CD4-positive, alpha-beta T cell (primary cell): ENCODE data around the gene CA6. TPM values are rescaled to one million over a fixed set of nuclear protein-coding genes. Genes with fewer than 3 reads are reported as not detected.
"Not testable (repeated sequence)": the region's sequence is repeated elsewhere in the genome, so short reads cannot be mapped to it uniquely, and the experiment has no call there.

Experiments used
- ATAC-seq: fragments of 200-7000 bp; cut with Tn5 transposase; one replicate; pipeline ENCODE4 v1.10.0; 2022; ENCODE audit warnings: mild to moderate bottlenecking; ENCODE audit not compliant: poor library complexity
- CTCF ChIA-PET: fragments of 350-600 bp; sonication (Branson Sonifier 250); formaldehyde crosslinking; loops from one replicate; lab custom pipeline; 2021; ENCODE audit warnings: antibody characterized with exemption, inconsistent platforms; lab: Charles Lee
- POLR2A ChIA-PET: fragments of 350-600 bp; sonication (Branson Sonifier 250); formaldehyde crosslinking; loops from one replicate; lab custom pipeline; 2021; ENCODE audit warnings: antibody characterized with exemption, inconsistent platforms; lab: Charles Lee
- DNase-seq, 14 experiments: peaks; one replicate each; pipeline ENCODE4 v3.0.0-alpha.2; 2013 to 2020; ENCODE audit warnings: mixed read lengths in 2 of 14
- H3K27ac ChIP-seq, 2 donors: one replicate each; pipeline versions ENCODE4 v1.5.1 to v1.7.0; 2013; ENCODE audit warnings: low read length in 2 of 2, low read depth in 1 of 2, mild to moderate bottlenecking in 1 of 2
- H3K27me3 ChIP-seq, 2 experiments: 1 replicate in 1 of 2; 2 replicates in 1 of 2; pipeline versions ENCODE4 v1.6.1 to v1.7.0; 2013; ENCODE audit warnings: low read length in 2 of 2, control low read depth in 1 of 2, mild to moderate bottlenecking in 1 of 2, moderate library complexity in 1 of 2; ENCODE audit not compliant: insufficient read depth in 2 of 2, control insufficient read depth in 1 of 2
- H3K36me3 ChIP-seq: one replicate; pipeline ENCODE4 v1.6.1; 2013; ENCODE audit warnings: low read length, control low read depth; ENCODE audit not compliant: insufficient read depth
- H3K4me1 ChIP-seq: one replicate; pipeline ENCODE4 v1.6.1; 2013; ENCODE audit warnings: low read length, control low read depth; ENCODE audit not compliant: insufficient read depth
- H3K4me3 ChIP-seq: one replicate; pipeline ENCODE4 v1.5.1; 2013; ENCODE audit warnings: mild to moderate bottlenecking, low read length, moderate library complexity
- H3K9me3 ChIP-seq, 2 experiments: 1 replicate in 1 of 2; 2 replicates in 1 of 2; pipeline versions ENCODE4 v1.6.1 to v1.7.0; 2013; ENCODE audit warnings: low read length in 2 of 2, mild to moderate bottlenecking in 2 of 2, control low read depth in 1 of 2, moderate library complexity in 1 of 2; ENCODE audit not compliant: control insufficient read depth in 1 of 2, insufficient read depth in 1 of 2
- H3K27ac Mint-ChIP-seq: one replicate; pipeline ENCODE4 v1.8.0; 2020; ENCODE audit warnings: mixed read lengths
- H3K27me3 Mint-ChIP-seq: one replicate; pipeline ENCODE4 v1.8.0; 2021; ENCODE audit warnings: mixed read lengths
- H3K36me3 Mint-ChIP-seq: one replicate; pipeline ENCODE4 v1.8.0; 2021; ENCODE audit warnings: low read depth, mixed read lengths
- H3K4me1 Mint-ChIP-seq: one replicate; pipeline ENCODE4 v1.8.0; 2021; ENCODE audit warnings: low read depth, mixed read lengths
- H3K4me3 Mint-ChIP-seq: one replicate; pipeline ENCODE4 v1.8.0; 2020; ENCODE audit warnings: mild to moderate bottlenecking, mixed read lengths
- H3K9me3 Mint-ChIP-seq: one replicate; pipeline ENCODE4 v1.8.0; 2020; ENCODE audit warnings: mixed read lengths
- CTCF ChIP-seq: fragments of 200-600 bp; IDR thresholded peaks from one replicate; pipeline ENCODE4 v1.8.0; 2022; ENCODE audit warnings: antibody characterized with exemption, mild to moderate bottlenecking
- intact Hi-C, 2 experiments: fragments of 100-400 bp; cut with DNase I in 1 of 2; cut with micrococcal nuclease in 1 of 2; formaldehyde crosslinking; loops; one replicate each; pipeline versions ENCODE4 v1.15.1 to v1.9.0; 2023 to 2025; cut with DNase I, micrococcal nuclease
- total RNA-seq, 174 experiments: library from RNA in 2 of 174; stranded (reverse) in 2 of 174; gene quantifications; one replicate each; pipeline ENCODE4 v1.2.3 and lab custom pipeline; 2021 to 2026

Gene CA6
- total RNA-seq, 2 experiments from 2014 or later = 0.20 TPM; not detected in 1

DNA sequence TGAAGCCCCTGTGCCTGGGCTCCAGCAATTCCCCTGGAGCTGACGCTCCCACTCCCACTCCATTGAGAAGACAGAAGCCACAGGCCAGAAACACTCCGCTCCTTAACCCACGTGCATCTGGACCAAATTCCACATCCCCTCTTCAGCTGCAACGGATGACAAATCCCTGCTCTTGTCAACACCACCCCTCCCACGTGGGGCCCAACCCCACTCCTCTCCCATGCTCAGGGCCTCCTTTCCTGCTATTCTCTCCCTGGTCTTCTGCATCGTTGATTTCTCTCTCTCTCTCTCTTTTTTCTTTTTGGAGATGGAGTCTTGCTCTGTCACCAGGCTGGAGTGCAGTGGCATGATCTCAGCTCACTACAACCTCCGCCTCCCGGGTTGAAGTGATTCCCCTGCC, 18.3 kb downstream of the CA6 start:
- Mint-ChIP-seq H3K27me3 (no peaks in the 10 kb centered on the region), H3K4me1 (peaks cover 42% of the 10 kb centered on the region), H3K36me3 (peaks cover 8% of the 10 kb centered on the region), H3K9me3 (peaks cover 3% of the 10 kb centered on the region), H3K4me3 (no peak overlapping the region), H3K27ac (no peak overlapping the region)
- intact Hi-C loops = loop anchor here in 1 of 2 experiments (1.0 kb wide), 1 partner anchor 24 kb away; no protein-coding TSS in a partner anchor
- no peak overlapping the region for H3K27ac ChIP-seq
- H3K4me1 ChIP-seq = peaks cover 37% of the 10 kb centered on the region
- ATAC-seq (no peak), DNase-seq (no peak)
- ChIA-PET POLR2A (interaction anchor here (1.4 to 1.5 kb wide), 2 partner anchors 41 to 86 kb away, joined by 3 to 5 read pairs; partner anchors contain the start of gene ENO1), CTCF (interaction anchor here (1.5 to 4.0 kb wide), 2 partner anchors 24 to 102 kb away, joined by 4 to 13 read pairs; no protein-coding TSS in a partner anchor)
- no peak overlapping the region for H3K4me3 ChIP-seq
- no peaks in the 10 kb centered on the region for H3K27me3 ChIP-seq
- no peaks in the 10 kb centered on the region for H3K36me3 ChIP-seq
- H3K9me3 ChIP-seq = no peaks in the 10 kb centered on the region
- no peak for TF ChIP-seq CTCF

DNA sequence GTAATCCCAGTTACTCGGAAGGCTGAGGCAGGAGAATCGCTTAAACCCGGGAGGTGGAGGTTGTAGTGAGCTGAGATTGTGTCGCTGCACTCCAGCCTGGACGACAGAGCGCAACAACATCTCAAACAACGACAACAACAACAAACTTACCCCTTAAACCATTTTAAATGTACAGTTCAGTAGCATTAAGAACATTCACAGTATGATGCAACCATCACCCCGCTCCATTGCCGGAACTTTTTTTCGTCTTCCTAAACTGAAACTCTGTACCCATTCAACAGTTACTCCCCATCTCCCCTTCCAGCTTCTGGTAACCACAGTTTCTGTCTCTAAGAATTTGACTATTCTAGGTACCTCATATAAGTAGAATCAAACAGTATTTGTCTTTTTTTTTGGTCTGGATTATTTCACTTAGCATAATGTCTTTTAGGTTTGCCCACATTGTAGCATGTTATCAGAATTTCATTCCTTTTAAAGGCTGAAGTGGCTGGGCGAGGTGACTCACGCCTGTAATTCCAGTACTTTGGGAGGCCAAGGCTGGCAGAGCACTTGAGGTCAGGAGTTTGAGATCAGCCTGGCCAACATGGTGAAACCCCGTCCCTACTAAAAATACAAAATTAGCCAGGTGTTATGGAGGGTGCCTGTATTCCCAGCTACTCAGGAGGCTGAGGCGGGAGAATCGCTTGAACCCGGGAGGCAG, 19.6 kb downstream of the CA6 start:
- no peaks in the 10 kb centered on the region for H3K27me3 ChIP-seq
- Mint-ChIP-seq H3K36me3 (peaks cover 3% of the 10 kb centered on the region), H3K4me1 (peaks cover 55% of the 10 kb centered on the region), H3K27me3 (no peaks in the 10 kb centered on the region), H3K9me3 (peaks cover 3% of the 10 kb centered on the region), H3K4me3 (no peak overlapping the region), H3K27ac (no peak overlapping the region)
- ChIA-PET POLR2A (no interaction called here), CTCF (no interaction called here)
- H3K4me3 ChIP-seq = no peak overlapping the region
- no peak overlapping the region for H3K27ac ChIP-seq
- intact Hi-C loops = no loop called here
- no peak for DNase-seq
- no peak for TF ChIP-seq CTCF
- H3K36me3 ChIP-seq = no peaks in the 10 kb centered on the region
- H3K9me3 ChIP-seq = no peaks in the 10 kb centered on the region
- peaks cover 40% of the 10 kb centered on the region for H3K4me1 ChIP-seq
- no peak for ATAC-seq

DNA sequence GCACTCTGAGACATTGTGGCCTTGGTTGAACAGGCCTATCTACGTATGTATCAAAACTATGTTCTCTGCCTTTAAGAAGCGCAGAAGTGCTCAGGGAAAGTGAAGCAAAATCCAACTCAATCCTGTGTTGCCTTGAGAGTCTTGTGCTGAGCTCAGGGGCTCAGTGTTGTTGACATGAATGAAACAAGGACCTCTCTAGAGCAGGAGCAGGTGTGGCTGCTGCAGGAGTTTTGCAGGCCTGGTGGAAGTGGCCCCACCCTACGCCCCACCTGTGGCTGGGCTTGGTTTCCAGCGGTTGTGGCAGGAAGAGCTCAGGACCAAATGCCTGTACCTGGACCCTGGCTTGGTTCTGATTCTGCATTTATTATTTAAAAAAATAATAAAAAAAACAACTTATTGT, 20.9 kb downstream of the CA6 start:
- H3K36me3 ChIP-seq = no peaks in the 10 kb centered on the region
- H3K36me3 Mint-ChIP-seq = no peaks in the 10 kb centered on the region
- ATAC-seq (no peak), DNase-seq (no peak)
- no peak overlapping the region for H3K4me3 ChIP-seq
- no peak overlapping the region for H3K27ac ChIP-seq
- H3K4me3 Mint-ChIP-seq = peak overlapping the region; percentile 6
- CTCF ChIA-PET = interaction anchor here (1.2 kb wide), 1 partner anchor 21 kb away, joined by 3 read pairs; no protein-coding TSS in a partner anchor
- POLR2A ChIA-PET = no interaction called here
- H3K4me1 ChIP-seq = peaks cover 54% of the 10 kb centered on the region
- H3K9me3 Mint-ChIP-seq = no peaks in the 10 kb centered on the region
- peaks cover 66% of the 10 kb centered on the region for H3K4me1 Mint-ChIP-seq
- no peaks in the 10 kb centered on the region for H3K27me3 Mint-ChIP-seq
- no peak overlapping the region for H3K27ac Mint-ChIP-seq
- TF ChIP-seq CTCF = no peak
- H3K9me3 ChIP-seq = no peaks in the 10 kb centered on the region
- intact Hi-C loops = no loop called here
- no peaks in the 10 kb centered on the region for H3K27me3 ChIP-seq

DNA sequence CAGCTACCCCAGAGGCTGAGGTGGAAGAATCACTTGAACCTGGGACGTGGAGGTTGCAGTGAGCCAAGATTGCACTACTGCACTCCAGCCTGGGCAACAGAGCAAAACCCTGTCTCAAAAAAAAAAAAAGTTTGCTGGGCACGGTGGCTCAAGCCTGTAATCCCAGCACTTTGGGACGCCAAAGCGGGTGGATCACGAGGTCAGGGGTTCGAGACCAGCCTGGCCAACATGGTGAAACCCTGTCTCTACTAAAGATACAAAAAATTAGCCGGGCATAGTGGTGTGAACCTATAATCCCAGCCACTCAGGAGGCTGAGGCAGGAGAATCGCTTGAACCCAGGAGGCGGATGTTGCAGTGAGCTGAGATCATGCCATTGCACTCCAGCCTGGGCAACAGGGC, 23.2 kb downstream of the CA6 start:
- Mint-ChIP-seq H3K4me1 (peaks cover 68% of the 10 kb centered on the region), H3K27ac (peak overlapping the region; percentile 88), H3K4me3 (peak overlapping the region; percentile 88)
- Histone ChIP-seq H3K4me1 (peaks cover 47% of the 10 kb centered on the region), H3K4me3 (peak overlapping the region; percentile 66), H3K27ac (peak overlapping the region in 1 of 2 donors; percentile 37)
- CTCF ChIA-PET, H3K27me3 ChIP-seq, H3K9me3 ChIP-seq, ATAC-seq, POLR2A ChIA-PET, H3K36me3 ChIP-seq, H3K27me3 Mint-ChIP-seq, intact Hi-C loops, DNase-seq, H3K9me3 Mint-ChIP-seq, H3K36me3 Mint-ChIP-seq: not testable (repeated sequence)
